ENCODE measurements around the gene ADSS1.
A peak's percentile ranks its signal among the peaks of the same experiment; 100 is the strongest.
"Not testable (repeated sequence)": the region's sequence is repeated elsewhere in the genome, so short reads cannot be mapped to it uniquely, and the experiment has no call there.

The ADSS1 gene

GRCh38 chr14:104741803-104742251, 17.8 kb downstream of the ADSS1 start:
- peak; percentile 68 for ATAC-seq
- H3K9me3 Mint-ChIP-seq, result no peaks in the 10 kb centered on the region
- H3K4me3 Mint-ChIP-seq, result no peak overlapping the region
- peaks cover 27% of the 10 kb centered on the region for H3K4me1 Mint-ChIP-seq
- peak overlapping the region; percentile 24 for H3K27ac Mint-ChIP-seq
- H3K36me3 Mint-ChIP-seq, result no peaks in the 10 kb centered on the region
- peaks cover 54% of the 10 kb centered on the region for H3K27me3 Mint-ChIP-seq

GRCh38 chr14:104742586-104743455, 18.8 kb downstream of the ADSS1 start:
- Mint-ChIP-seq H3K9me3 (no peaks in the 10 kb centered on the region), H3K27ac (no peak overlapping the region), H3K4me3 (no peak overlapping the region), H3K27me3 (peaks cover 48% of the 10 kb centered on the region), H3K4me1 (peaks cover 27% of the 10 kb centered on the region), H3K36me3 (no peaks in the 10 kb centered on the region)
- no peak for ATAC-seq

GRCh38 chr14:104743461-104744380, 19.7 kb downstream of the ADSS1 start:
- H3K27ac Mint-ChIP-seq, result no peak overlapping the region
- ATAC-seq, result no peak
- no peak overlapping the region for H3K4me3 Mint-ChIP-seq
- peaks cover 29% of the 10 kb centered on the region for H3K4me1 Mint-ChIP-seq
- no peaks in the 10 kb centered on the region for H3K36me3 Mint-ChIP-seq
- no peaks in the 10 kb centered on the region for H3K9me3 Mint-ChIP-seq
- peaks cover 39% of the 10 kb centered on the region for H3K27me3 Mint-ChIP-seq

GRCh38 chr14:104744484-104744883, 20.5 kb downstream of the ADSS1 start:
- Mint-ChIP-seq H3K4me1 (peaks cover 36% of the 10 kb centered on the region), H3K4me3 (no peak overlapping the region), H3K9me3 (no peaks in the 10 kb centered on the region), H3K27ac (no peak overlapping the region), H3K27me3 (peaks cover 36% of the 10 kb centered on the region), H3K36me3 (no peaks in the 10 kb centered on the region)
- no peak for ATAC-seq

GRCh38 chr14:104745431-104745830, 21.4 kb downstream of the ADSS1 start:
- H3K9me3 Mint-ChIP-seq, result no peaks in the 10 kb centered on the region
- peaks cover 29% of the 10 kb centered on the region for H3K27me3 Mint-ChIP-seq
- no peak overlapping the region for H3K27ac Mint-ChIP-seq
- H3K36me3 Mint-ChIP-seq, result no peaks in the 10 kb centered on the region
- H3K4me1 Mint-ChIP-seq, result peaks cover 30% of the 10 kb centered on the region
- ATAC-seq, result no peak
- no peak overlapping the region for H3K4me3 Mint-ChIP-seq

- H3K27ac Mint-ChIP-seq, result no peak overlapping the region
- no peaks in the 10 kb centered on the region for H3K9me3 Mint-ChIP-seq
- H3K4me3 Mint-ChIP-seq, result no peak overlapping the region
- ATAC-seq, result peak; percentile 72
- H3K36me3 Mint-ChIP-seq, result no peaks in the 10 kb centered on the region
- H3K27me3 Mint-ChIP-seq, result peaks cover 24% of the 10 kb centered on the region
- H3K4me1 Mint-ChIP-seq, result peaks cover 29% of the 10 kb centered on the region
Measured at GRCh38 chr14:104746071-104746545, 22.1 kb downstream of the ADSS1 start.

GRCh38 chr14:104746934-104747481, 23.0 kb downstream of the ADSS1 start:
- ATAC-seq, result no peak
- H3K9me3 Mint-ChIP-seq, result no peaks in the 10 kb centered on the region

GRCh38 chr14:104747876-104748275, 23.8 kb downstream of the ADSS1 start:
- Mint-ChIP-seq H3K27me3 (peaks cover 6% of the 10 kb centered on the region), H3K4me1 (peaks cover 19% of the 10 kb centered on the region), H3K9me3 (no peaks in the 10 kb centered on the region), H3K4me3 (no peak overlapping the region), H3K27ac (no peak overlapping the region), H3K36me3 (no peaks in the 10 kb centered on the region)
- ATAC-seq, result no peak

More at GRCh38 chr14:104746934-104747481, 23.0 kb downstream of the ADSS1 start:
- peaks cover 15% of the 10 kb centered on the region for H3K27me3 Mint-ChIP-seq
- H3K36me3 Mint-ChIP-seq, result no peaks in the 10 kb centered on the region
- no peak overlapping the region for H3K4me3 Mint-ChIP-seq
- H3K4me1 Mint-ChIP-seq, result peaks cover 21% of the 10 kb centered on the region
- H3K27ac Mint-ChIP-seq, result no peak overlapping the region

GRCh38 chr14:104749111-104749649, 25.2 kb downstream of the ADSS1 start:
- Mint-ChIP-seq H3K4me1 (peaks cover 27% of the 10 kb centered on the region), H3K4me3 (no peak overlapping the region), H3K36me3 (no peaks in the 10 kb centered on the region), H3K27me3 (no peaks in the 10 kb centered on the region), H3K9me3 (no peaks in the 10 kb centered on the region), H3K27ac (peak overlapping the region; percentile 17)
- ATAC-seq, result no peak

GRCh38 chr14:104750056-104750752, 26.2 kb downstream of the ADSS1 start:
- H3K4me1 Mint-ChIP-seq, result peaks cover 38% of the 10 kb centered on the region
- H3K27ac Mint-ChIP-seq, result no peak overlapping the region
- H3K9me3 Mint-ChIP-seq, result no peaks in the 10 kb centered on the region
- H3K4me3 Mint-ChIP-seq, result no peak overlapping the region
- H3K27me3 Mint-ChIP-seq, result no peaks in the 10 kb centered on the region
- peaks cover 4% of the 10 kb centered on the region for H3K36me3 Mint-ChIP-seq
- ATAC-seq, result no peak

- peaks cover 39% of the 10 kb centered on the region for H3K4me1 Mint-ChIP-seq
- H3K9me3 Mint-ChIP-seq, ATAC-seq, H3K36me3 Mint-ChIP-seq, H3K27ac Mint-ChIP-seq, H3K27me3 Mint-ChIP-seq, H3K4me3 Mint-ChIP-seq: not testable (repeated sequence)
Measured at GRCh38 chr14:104750753-104751057, 26.7 kb downstream of the ADSS1 start.

GRCh38 chr14:104751539-104752422, 27.8 kb downstream of the ADSS1 start:
- H3K27ac Mint-ChIP-seq, result peak overlapping the region; percentile 72
- ATAC-seq, result no peak
- H3K4me1 Mint-ChIP-seq, result peaks cover 41% of the 10 kb centered on the region
- no peaks in the 10 kb centered on the region for H3K9me3 Mint-ChIP-seq
- no peaks in the 10 kb centered on the region for H3K27me3 Mint-ChIP-seq
- H3K36me3 Mint-ChIP-seq, result peaks cover 10% of the 10 kb centered on the region
- peak overlapping the region; percentile 80 for H3K4me3 Mint-ChIP-seq

- peaks cover 14% of the 10 kb centered on the region for H3K36me3 Mint-ChIP-seq
- ATAC-seq, result no peak
- H3K9me3 Mint-ChIP-seq, result no peaks in the 10 kb centered on the region
- H3K27ac Mint-ChIP-seq, result peak overlapping the region; percentile 72
- no peaks in the 10 kb centered on the region for H3K27me3 Mint-ChIP-seq
- peak overlapping the region; percentile 80 for H3K4me3 Mint-ChIP-seq
- H3K4me1 Mint-ChIP-seq, result peaks cover 47% of the 10 kb centered on the region
Measured at GRCh38 chr14:104752423-104752734, 28.4 kb downstream of the ADSS1 start.
